ENCODE measurements around the gene GNAI3.

GRCh38 chr1:109629372-109630030 is 81.1 kb downstream of the GNAI3 start:
- no peak for TF ChIP-seq POLR2A (IDR thresholded peaks at IDR 0.05)
- no peak for TF ChIP-seq CTCF (IDR thresholded peaks at IDR 0.05)

Data from body of pancreas (tissue), 4 donors.